ENCODE measurements around the gene IPCEF1. TPM values are rescaled to one million over a fixed set of nuclear protein-coding genes. Genes with fewer than 3 reads are reported as not detected.

The IPCEF1 gene
- total and polyA plus RNA-seq, 2 of the 8 experiments (the other 6 are each of a cell fraction or from before 2014, with no cell fraction given) = 0.41 to 0.78 TPM

DNA sequence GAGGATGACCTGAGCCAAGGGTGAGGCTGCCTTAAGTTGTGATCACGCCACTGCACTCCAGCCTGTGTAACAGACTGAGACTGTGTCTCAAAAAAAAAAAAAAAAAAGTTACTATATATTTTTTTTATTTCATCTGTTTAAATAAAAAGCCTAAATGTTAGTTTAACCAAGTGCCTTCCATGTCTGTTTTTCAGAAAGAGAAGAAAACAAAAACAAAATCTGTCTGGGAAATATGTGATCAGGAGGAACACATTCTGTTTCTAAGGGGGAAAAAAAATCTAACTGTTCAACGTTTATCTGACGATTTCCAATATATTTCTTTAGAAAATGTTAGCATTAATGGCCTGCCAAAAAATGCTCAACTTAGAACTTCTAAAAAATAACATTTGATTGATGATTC, 147.0 kb downstream of the IPCEF1 start:
- no peaks in the 10 kb centered on the region for H3K36me3 ChIP-seq (ENCODE audit: control insufficient read depth in 2 of 4, insufficient read depth in 4 of 4, low read length in 3 of 4)
- H3K9me3 ChIP-seq (ENCODE audit: insufficient read depth in 2 of 2, low read depth in 1 of 2, low read length in 1 of 2) = no peaks in the 10 kb centered on the region
- no peak overlapping the region for H2BK15ac ChIP-seq (ENCODE audit: low read length)
- H2BK12ac ChIP-seq (ENCODE audit: low read depth, low read length) = no peak overlapping the region
- CTCF ChIA-PET (ENCODE audit: partially characterized antibody) = no interaction called here
- H3K27ac ChIP-seq (ENCODE audit: low read depth, low read length) = no peak overlapping the region
- no peak overlapping the region for H4K8ac ChIP-seq (ENCODE audit: extremely low read depth, insufficient read depth, low read length)
- H3K56ac ChIP-seq (replicated peaks; ENCODE audit: insufficient read length, low read depth, low read length) = no peak overlapping the region
- no peaks in the 10 kb centered on the region for H3K4me1 ChIP-seq (replicated peaks in 1 of 4; ENCODE audit: control insufficient read depth in 3 of 4, insufficient read depth in 4 of 4, low read length in 3 of 4)
- no peak overlapping the region for H3K4me2 ChIP-seq (ENCODE audit: insufficient read depth in 1 of 2, low read depth in 2 of 2, low read length in 2 of 2)
- no peak overlapping the region for H3K23ac ChIP-seq (ENCODE audit: insufficient read length)
- H2BK20ac ChIP-seq (ENCODE audit: low read length) = no peak overlapping the region
- FAIRE-seq = no peak
- no peak overlapping the region for H3K14ac ChIP-seq (ENCODE audit: insufficient read length)
- no peak overlapping the region for H3K9ac ChIP-seq (replicated peaks in 1 of 4; ENCODE audit: extremely low read depth in 1 of 4, low read depth in 3 of 4, low read length in 3 of 4)
- no peak overlapping the region for H2BK5ac ChIP-seq (ENCODE audit: low read depth, low read length)
- no peak overlapping the region for H3K4ac ChIP-seq (replicated peaks; ENCODE audit: insufficient read length, low read depth, low read length)
- no peaks in the 10 kb centered on the region for H3K79me1 ChIP-seq (ENCODE audit: low read depth, low read length)
- 90% methylated on average over 3 of the region's 3 CpGs; no CpG with 5 or more reads in 1 of the 2 experiments for WGBS, 2 experiments (ENCODE audit: extremely low coverage in 1 of 2, insufficient coverage in 1 of 2, insufficient read length in 1 of 2, insufficient replicate concordance in 2 of 2, low coverage in 1 of 2, low lambda C conversion rate in 2 of 2, missing lambda C conversion rate in 1 of 2)
- H3K4me3 ChIP-seq (ENCODE audit: extremely low read depth in 1 of 4, insufficient read depth in 2 of 4, low read depth in 3 of 4, low read length in 4 of 4) = no peak overlapping the region
- H2BK120ac ChIP-seq (replicated peaks; ENCODE audit: low read depth, low read length) = no peak overlapping the region
- H4K5ac ChIP-seq (ENCODE audit: insufficient read length, low read depth, low read length) = no peak overlapping the region
- H4K91ac ChIP-seq (replicated peaks; ENCODE audit: insufficient read length, low read length) = no peak overlapping the region
- POLR2A ChIA-PET (ENCODE audit: partially characterized antibody) = no interaction called here
- no peak overlapping the region for H2AFZ ChIP-seq (ENCODE audit: low read length)
- no peak for DNase-seq (ENCODE audit: low read depth in 1 of 2, low spot score in 2 of 2)
- no peak overlapping the region for H3K18ac ChIP-seq (ENCODE audit: extremely low read depth, low read length)
- H4K20me1 ChIP-seq (replicated peaks in 1 of 2; ENCODE audit: control insufficient read depth in 1 of 2, insufficient read depth in 2 of 2, low read length in 2 of 2) = no peaks in the 10 kb centered on the region
- H3K23me2 ChIP-seq (ENCODE audit: low read depth, low read length) = no peaks in the 10 kb centered on the region
- H3K27me3 ChIP-seq (replicated peaks in 1 of 4; ENCODE audit: control insufficient read depth in 3 of 4, extremely low read depth in 1 of 4, insufficient read depth in 3 of 4, low read length in 3 of 4) = no peaks in the 10 kb centered on the region
- H3K79me2 ChIP-seq (ENCODE audit: control insufficient read depth in 1 of 2, insufficient read depth in 2 of 2, low read length in 2 of 2) = no peaks in the 10 kb centered on the region
- no peak overlapping the region for H2AK5ac ChIP-seq (ENCODE audit: low read depth, low read length)
- TF ChIP-seq GABPA (IDR thresholded peaks at IDR 0.05; ENCODE audit: borderline replicate concordance, insufficient read depth, low read length) (no peak), CTCF (IDR thresholded peaks at IDR 0.05; ENCODE audit: control extremely low read depth in 1 of 3, insufficient read depth in 1 of 3, low read depth in 1 of 3, low read length in 3 of 3) (no peak), TAF7 (optimal IDR thresholded peaks at IDR 0.05; ENCODE audit: borderline replicate concordance, low read depth, low read length) (no peak), JUND (IDR thresholded peaks at IDR 0.05; ENCODE audit: low read length) (no peak), CHD2 (IDR thresholded peaks at IDR 0.05; ENCODE audit: low read length) (no peak), EZH2 (IDR thresholded peaks at IDR 0.05; ENCODE audit: low read depth, low read length, severe bottlenecking) (no peak), CEBPB (IDR thresholded peaks at IDR 0.05; ENCODE audit: low read depth, low read length) (no peak), TEAD4 (IDR thresholded peaks at IDR 0.05; ENCODE audit: low read depth, low read length) (no peak), CREB1 (IDR thresholded peaks at IDR 0.05) (no peak), SIN3A (conservative IDR thresholded peaks at IDR 0.05 in 1 of 2, IDR thresholded peaks at IDR 0.05 in 1 of 2; ENCODE audit: low read depth in 1 of 2, low read length in 2 of 2) (no peak)
- TF ChIP-seq, protein P1, sequence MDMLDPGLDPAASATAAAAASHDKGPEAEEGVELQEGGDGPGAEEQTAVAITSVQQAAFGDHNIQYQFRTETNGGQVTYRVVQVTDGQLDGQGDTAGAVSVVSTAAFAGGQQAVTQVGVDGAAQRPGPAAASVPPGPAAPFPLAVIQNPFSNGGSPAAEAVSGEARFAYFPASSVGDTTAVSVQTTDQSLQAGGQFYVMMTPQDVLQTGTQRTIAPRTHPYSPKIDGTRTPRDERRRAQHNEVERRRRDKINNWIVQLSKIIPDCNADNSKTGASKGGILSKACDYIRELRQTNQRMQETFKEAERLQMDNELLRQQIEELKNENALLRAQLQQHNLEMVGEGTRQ (IDR thresholded peaks at IDR 0.05; ENCODE audit: low read length) = no peak
